ENCODE results near the gene PCAT7. TPM values are rescaled to one million over a fixed set of nuclear protein-coding genes. Genes with fewer than 3 reads are reported as not detected.
"Not testable (repeated sequence)": the region's sequence is repeated elsewhere in the genome, so short reads cannot be mapped to it uniquely, and the experiment has no call there.

Gene PCAT7
- total RNA-seq, 1 experiment from 2014 or later = 6.5 TPM

GRCh38 chr9:94591876-94592275, 37.0 kb downstream of the PCAT7 start (continued):
- TF ChIP-seq ARID4B (CRISPR knock-in tag; IDR thresholded peaks at IDR 0.05; ENCODE audit: borderline replicate concordance) (no peak), RORB (CRISPR knock-in tag; IDR thresholded peaks at IDR 0.05) (no peak), ERG (CRISPR knock-in tag; IDR thresholded peaks at IDR 0.05) (no peak)

GRCh38 chr9:94592683-94593082, 37.8 kb downstream of the PCAT7 start:
- H3K27me3 Mint-ChIP-seq (ENCODE audit: low read depth); H3K27ac Mint-ChIP-seq; H3K4me1 Mint-ChIP-seq; POLR2A ChIA-PET; ATAC-seq; DNase-seq (ENCODE audit: low spot score); H3K4me3 Mint-ChIP-seq; H3K36me3 Mint-ChIP-seq; CTCF ChIA-PET; H3K9me3 Mint-ChIP-seq: not testable (repeated sequence)

- H3K9me3 Mint-ChIP-seq = 0 out of 2 replicates have a peak, but pooled peaks cover 2% of the 10 kb centered on the region
- CTCF ChIA-PET = no interaction called here
- DNase-seq (ENCODE audit: low spot score) (no peak), ATAC-seq (no peak)
- no peak within 1 kb of the TSS for H3K27ac Mint-ChIP-seq
- H3K36me3 Mint-ChIP-seq = no peaks in the 10 kb centered on the region
- no peaks in the 10 kb centered on the region for H3K4me1 Mint-ChIP-seq
- H3K27me3 Mint-ChIP-seq (ENCODE audit: low read depth) = no peaks in the 10 kb centered on the region; the same call in 1 of the 2 replicates
- POLR2A ChIA-PET = no interaction called here
- no peak within 1 kb of the TSS for H3K4me3 Mint-ChIP-seq
- TF ChIP-seq ZNF532 (CRISPR knock-in tag; IDR thresholded peaks at IDR 0.05; ENCODE audit: borderline replicate concordance) = no peak
- no peak for TF ChIP-seq GABPB1 (CRISPR knock-in tag; IDR thresholded peaks at IDR 0.05)
- no peak for TF ChIP-seq GRHL2 (CRISPR knock-in tag; IDR thresholded peaks at IDR 0.05; ENCODE audit: insufficient replicate concordance, severe bottlenecking)
- no peak for TF ChIP-seq PRRX2 (CRISPR knock-in tag; IDR thresholded peaks at IDR 0.05)
- TF ChIP-seq ZNF671 (CRISPR knock-in tag; IDR thresholded peaks at IDR 0.05) = no peak
- TF ChIP-seq ZNF512 (CRISPR knock-in tag; IDR thresholded peaks at IDR 0.05; ENCODE audit: borderline replicate concordance) = no peak
- TF ChIP-seq NFATC4 (CRISPR knock-in tag; IDR thresholded peaks at IDR 0.05) = no peak
- TF ChIP-seq NFE2L1 (CRISPR knock-in tag; IDR thresholded peaks at IDR 0.05) = no peak
- no peak for TF ChIP-seq ZNF121 (CRISPR knock-in tag; IDR thresholded peaks at IDR 0.05)
- no peak for TF ChIP-seq FOXK1 (CRISPR knock-in tag; IDR thresholded peaks at IDR 0.05)
- TF ChIP-seq SP1 (CRISPR knock-in tag; conservative IDR thresholded peaks at IDR 0.05) = no peak
- TF ChIP-seq ATF2 (CRISPR knock-in tag; IDR thresholded peaks at IDR 0.05; ENCODE audit: borderline replicate concordance, low read depth) = no peak
- TF ChIP-seq ZSCAN18 (CRISPR knock-in tag; IDR thresholded peaks at IDR 0.05) = no peak
- TF ChIP-seq CDX4 (CRISPR knock-in tag; IDR thresholded peaks at IDR 0.05; ENCODE audit: borderline replicate concordance) = no peak
Observed at GRCh38 chr9:94593459-94594345, 38.8 kb downstream of the PCAT7 start, which contains the start of gene FBP2. FBP2 (minus strand) TSS chr9:94593824; CDS start chr9:94593726, 98 bp downstream.

Measured in WTC11 (cell line).